GM18520 (cell line): ENCODE measurements around the gene DLST.

ENCODE experiments used
- ATAC-seq: cut with Tn5 transposase; IDR thresholded peaks from one replicate; pipeline ENCODE4 v1.9.1; 2021; ENCODE audit not compliant: unreplicated experiment

The DLST gene

GRCh38 chr14:74881431-74882102 is at the start of gene DLST:
TSS of gene DLST (plus strand) at chr14:74881916. CDS start at chr14:74881954, 38 bp downstream.
- ATAC-seq, result peak; percentile 90

GRCh38 chr14:74832849-74833248 is 48.9 kb upstream of the DLST start:
- ATAC-seq, result no peak

- ATAC-seq, result no peak
These were observed 46.9 kb upstream of the DLST start for GRCh38 chr14:74834692-74835392.

GRCh38 chr14:74835645-74836250 is 46.0 kb upstream of the DLST start:
- ATAC-seq, result no peak

- no peak for ATAC-seq
These were observed 45.3 kb upstream of the DLST start for GRCh38 chr14:74836251-74836960.

GRCh38 chr14:74838166-74838565 is 43.5 kb upstream of the DLST start:
- ATAC-seq, result no peak

- ATAC-seq, result no peak
These were observed 41.1 kb upstream of the DLST start for GRCh38 chr14:74840603-74841030.

- peak; percentile 74 for ATAC-seq
These were observed 40.2 kb upstream of the DLST start for GRCh38 chr14:74841230-74842207.

- ATAC-seq, result no peak
These were observed 38.1 kb upstream of the DLST start for GRCh38 chr14:74843653-74844052.

- no peak for ATAC-seq
These were observed 35.5 kb upstream of the DLST start for GRCh38 chr14:74846168-74846567.

- ATAC-seq, result no peak
These were observed 34.6 kb upstream of the DLST start for GRCh38 chr14:74846968-74847665.

GRCh38 chr14:74848768-74849167 is 32.9 kb upstream of the DLST start:
- ATAC-seq, result no peak

- ATAC-seq, result no peak
These were observed 28.7 kb upstream of the DLST start for GRCh38 chr14:74852922-74853530.

- no peak for ATAC-seq
These were observed 28.1 kb upstream of the DLST start for GRCh38 chr14:74853581-74853980.

GRCh38 chr14:74855021-74855420 is 26.7 kb upstream of the DLST start:
- no peak for ATAC-seq

- ATAC-seq, result no peak
These were observed 25.8 kb upstream of the DLST start for GRCh38 chr14:74855945-74856344.

GRCh38 chr14:74856366-74856765 is 25.4 kb upstream of the DLST start:
- ATAC-seq, result no peak

GRCh38 chr14:74858022-74858421 is 23.7 kb upstream of the DLST start:
- ATAC-seq, result no peak
